HG02678 (cell line): ENCODE results near the gene PSG4.
"Not testable (repeated sequence)": the region's sequence is repeated elsewhere in the genome, so short reads cannot be mapped to it uniquely, and the experiment has no call there.

Experiments used
- ATAC-seq: cut with Tn5 transposase; IDR thresholded peaks from one replicate; pipeline ENCODE4 v1.9.1; 2021; ENCODE audit warnings: mild to moderate bottlenecking, moderate library complexity; ENCODE audit not compliant: unreplicated experiment

Gene PSG4

GRCh38 chr19:43198686-43199419 is 6.6 kb downstream of the PSG4 start:
- ATAC-seq, result not testable (repeated sequence)

GRCh38 chr19:43197666-43198397 is 7.6 kb downstream of the PSG4 start:
- not testable (repeated sequence) for ATAC-seq

GRCh38 chr19:43194397-43194796 is 11.0 kb downstream of the PSG4 start:
- ATAC-seq, result not testable (repeated sequence)

GRCh38 chr19:43192381-43193155 is 12.9 kb downstream of the PSG4 start:
- ATAC-seq, result not testable (repeated sequence)

GRCh38 chr19:43188092-43188491 is 17.3 kb downstream of the PSG4 start:
- ATAC-seq, result not testable (repeated sequence)

- ATAC-seq, result not testable (repeated sequence)
Observed at GRCh38 chr19:43186311-43186935, 19.0 kb downstream of the PSG4 start, which contains the start of gene PSG5. Gene PSG5, minus strand, starts transcription at chr19:43186536. Its CDS starts 131 bp downstream, at chr19:43186405.

- not testable (repeated sequence) for ATAC-seq
Observed at GRCh38 chr19:43181869-43182771, 23.3 kb downstream of the PSG4 start.

GRCh38 chr19:43179569-43180147 is 25.8 kb downstream of the PSG4 start:
- not testable (repeated sequence) for ATAC-seq

GRCh38 chr19:43178577-43178976 is 26.9 kb downstream of the PSG4 start:
- not testable (repeated sequence) for ATAC-seq

GRCh38 chr19:43165906-43166305 is 39.5 kb downstream of the PSG4 start:
- ATAC-seq, result not testable (repeated sequence)

- ATAC-seq, result not testable (repeated sequence)
Observed at GRCh38 chr19:43163135-43163534, 42.3 kb downstream of the PSG4 start.

- not testable (repeated sequence) for ATAC-seq
Observed at GRCh38 chr19:43162261-43162660, 43.2 kb downstream of the PSG4 start.

GRCh38 chr19:43152214-43152613 is 53.2 kb downstream of the PSG4 start:
- no peak for ATAC-seq

- not testable (repeated sequence) for ATAC-seq
Observed at GRCh38 chr19:43149788-43150187, 55.6 kb downstream of the PSG4 start.

- no peak for ATAC-seq
Observed at GRCh38 chr19:43148233-43148632, 57.2 kb downstream of the PSG4 start.
